ENCODE measurements around the gene WSCD2. TPM values are rescaled to one million over a fixed set of nuclear protein-coding genes. Genes with fewer than 3 reads are reported as not detected.

WSCD2 gene
- total RNA-seq, 2 experiments from 2014 or later: not detected

- Histone ChIP-seq H3K9me2 (ENCODE audit: insufficient read depth, low read length) (no peaks in the 10 kb centered on the region), H3K79me2 (ENCODE audit: insufficient read depth, low read depth, low read length) (no peaks in the 10 kb centered on the region), H3K4me3 (ENCODE audit: low read depth, low read length, poor library complexity, severe bottlenecking) (no peak overlapping the region), H3K4me2 (ENCODE audit: low read length) (no peak overlapping the region), H2AFZ (ENCODE audit: low read length) (no peak overlapping the region), H4K20me1 (ENCODE audit: insufficient read depth, low read length) (no peaks in the 10 kb centered on the region), H3K4me1 (ENCODE audit: insufficient read depth, low read length, poor library complexity, severe bottlenecking) (no peaks in the 10 kb centered on the region), H3K27ac (ENCODE audit: low read depth, low read length, poor library complexity, severe bottlenecking) (no peak overlapping the region), H3K36me3 (ENCODE audit: insufficient read depth, low read length) (no peaks in the 10 kb centered on the region), H3K9me3 (ENCODE audit: low read length) (no peaks in the 10 kb centered on the region)
- intact Hi-C loops (cut with micrococcal nuclease; ENCODE audit: unreplicated experiment): no loop called here
- CTCF ChIA-PET (ENCODE audit: unreplicated experiment): no interaction called here
- no peak for DNase-seq (ENCODE audit: low spot score)
- no TSS peak for BruUV-seq (replicated peaks)
- peak; percentile 37; the same call in 1 of the 2 replicates for TF ChIP-seq CTCF (conservative IDR thresholded peaks at IDR 0.05; ENCODE audit: low read length)
- TF ChIP-seq EZH2phosphoT487 (IDR thresholded peaks at IDR 0.05; ENCODE audit: borderline replicate concordance, low read depth, low read length): no peak
- POLR2A ChIA-PET: no interaction called here
Measured at GRCh38 chr12:108099073-108099472, 30.0 kb upstream of the WSCD2 start.

GRCh38 chr12:108099778-108100489 is 29.2 kb upstream of the WSCD2 start:
- TF ChIP-seq EZH2phosphoT487 (IDR thresholded peaks at IDR 0.05; ENCODE audit: borderline replicate concordance, low read depth, low read length) (no peak), CTCF (conservative IDR thresholded peaks at IDR 0.05; ENCODE audit: low read length) (no peak)
- H4K20me1 ChIP-seq (ENCODE audit: insufficient read depth, low read length): no peaks in the 10 kb centered on the region
- no peaks in the 10 kb centered on the region for H3K9me2 ChIP-seq (ENCODE audit: insufficient read depth, low read length)
- no peak overlapping the region for H3K4me3 ChIP-seq (ENCODE audit: low read depth, low read length, poor library complexity, severe bottlenecking)
- H3K27ac ChIP-seq (ENCODE audit: low read depth, low read length, poor library complexity, severe bottlenecking): no peak overlapping the region
- no peaks in the 10 kb centered on the region for H3K4me1 ChIP-seq (ENCODE audit: insufficient read depth, low read length, poor library complexity, severe bottlenecking)
- no peak overlapping the region for H2AFZ ChIP-seq (ENCODE audit: low read length)
- ChIA-PET CTCF (ENCODE audit: unreplicated experiment) (no interaction called here), POLR2A (no interaction called here)
- no peak for DNase-seq (ENCODE audit: low spot score)
- H3K4me2 ChIP-seq (ENCODE audit: low read length): no peak overlapping the region
- H3K9me3 ChIP-seq (ENCODE audit: low read length): no peaks in the 10 kb centered on the region
- H3K79me2 ChIP-seq (ENCODE audit: insufficient read depth, low read depth, low read length): no peaks in the 10 kb centered on the region
- no TSS peak for BruUV-seq (replicated peaks)
- intact Hi-C loops (cut with micrococcal nuclease; ENCODE audit: unreplicated experiment): no loop called here
- no peaks in the 10 kb centered on the region for H3K36me3 ChIP-seq (ENCODE audit: insufficient read depth, low read length)

GRCh38 chr12:108101605-108102175 is 27.4 kb upstream of the WSCD2 start:
- H3K9me2 ChIP-seq (ENCODE audit: insufficient read depth, low read length): no peaks in the 10 kb centered on the region
- DNase-seq (ENCODE audit: low spot score): no peak
- H3K4me1 ChIP-seq (ENCODE audit: insufficient read depth, low read length, poor library complexity, severe bottlenecking): no peaks in the 10 kb centered on the region
- no peak for TF ChIP-seq CTCF (conservative IDR thresholded peaks at IDR 0.05; ENCODE audit: low read length)
- no peak for TF ChIP-seq EZH2phosphoT487 (IDR thresholded peaks at IDR 0.05; ENCODE audit: borderline replicate concordance, low read depth, low read length)
- no peak overlapping the region for H2AFZ ChIP-seq (ENCODE audit: low read length)
- H4K20me1 ChIP-seq (ENCODE audit: insufficient read depth, low read length): no peaks in the 10 kb centered on the region
- no TSS peak for BruUV-seq (replicated peaks)
- POLR2A ChIA-PET: interaction anchor here (0.7 kb wide), 1 partner anchor 68 kb away, joined by 3 read pairs; no protein-coding TSS in a partner anchor
- CTCF ChIA-PET (ENCODE audit: unreplicated experiment): no interaction called here
- no peak overlapping the region for H3K4me2 ChIP-seq (ENCODE audit: low read length)
- no peaks in the 10 kb centered on the region for H3K9me3 ChIP-seq (ENCODE audit: low read length)
- H3K27ac ChIP-seq (ENCODE audit: low read depth, low read length, poor library complexity, severe bottlenecking): no peak overlapping the region
- no peaks in the 10 kb centered on the region for H3K79me2 ChIP-seq (ENCODE audit: insufficient read depth, low read depth, low read length)
- intact Hi-C loops (cut with micrococcal nuclease; ENCODE audit: unreplicated experiment): no loop called here
- H3K4me3 ChIP-seq (ENCODE audit: low read depth, low read length, poor library complexity, severe bottlenecking): no peak overlapping the region
- no peaks in the 10 kb centered on the region for H3K36me3 ChIP-seq (ENCODE audit: insufficient read depth, low read length)
